H9 (cell line): ENCODE results near the gene ANKRD2. TPM values are rescaled to one million over a fixed set of nuclear protein-coding genes. Genes with fewer than 3 reads are reported as not detected.

ENCODE experiments used
- DNase-seq: peaks from one replicate; pipeline ENCODE4 v3.0.0-alpha.2; 2017
- H2AFZ ChIP-seq: one replicate; pipeline ENCODE4 v1.6.1; 2013; ENCODE audit warnings: mild to moderate bottlenecking, low read length, control low read depth, moderate library complexity
- H2AK5ac ChIP-seq: 2 replicates; pipeline ENCODE4 v1.6.1; 2013; ENCODE audit warnings: low read length, control low read depth, mixed read lengths; ENCODE audit not compliant: insufficient read length
- H2BK120ac ChIP-seq: one replicate; pipeline ENCODE4 v1.6.1; 2013; ENCODE audit warnings: low read depth, mild to moderate bottlenecking, low read length, control low read depth, inconsistent platforms; ENCODE audit not compliant: poor library complexity, severe bottlenecking
- H2BK12ac ChIP-seq: 2 replicates; pipeline ENCODE4 v1.6.1; 2013; ENCODE audit warnings: low read length, control low read depth, mixed read lengths, low read depth; ENCODE audit not compliant: insufficient read length
- H2BK15ac ChIP-seq: 2 replicates; pipeline ENCODE4 v1.6.1; 2013; ENCODE audit warnings: low read depth, low read length, control low read depth
- H2BK20ac ChIP-seq: one replicate; pipeline ENCODE4 v1.6.1; 2013; ENCODE audit warnings: low read depth, mild to moderate bottlenecking, low read length, control low read depth, inconsistent platforms; ENCODE audit not compliant: poor library complexity, severe bottlenecking
- H2BK5ac ChIP-seq: 2 replicates; pipeline ENCODE4 v1.6.1; 2013; ENCODE audit warnings: low read length, control low read depth, mixed read lengths; ENCODE audit not compliant: insufficient read length
- H3K14ac ChIP-seq: 2 replicates; pipeline ENCODE4 v1.6.1; 2013; ENCODE audit warnings: low read length, control low read depth; ENCODE audit not compliant: insufficient read depth
- H3K18ac ChIP-seq: 2 replicates; pipeline ENCODE4 v1.6.1; 2013; ENCODE audit warnings: low read depth, mild to moderate bottlenecking, mixed read lengths, low read length, control low read depth; ENCODE audit not compliant: insufficient read length
- H3K23ac ChIP-seq: 2 replicates; pipeline ENCODE4 v1.6.1; 2013; ENCODE audit warnings: low read length, control low read depth, mixed read lengths, low read depth; ENCODE audit not compliant: insufficient read length
- H3K23me2 ChIP-seq: 2 replicates; pipeline ENCODE4 v1.6.1; 2013; ENCODE audit warnings: low read depth, mild to moderate bottlenecking, mixed read lengths, low read length, control low read depth; ENCODE audit not compliant: insufficient read length, poor library complexity, severe bottlenecking
- H3K27ac ChIP-seq: 2 replicates; pipeline ENCODE4 v1.5.1; 2013; ENCODE audit warnings: low read length, control low read depth, mixed read lengths, low read depth; ENCODE audit not compliant: insufficient read length
- H3K27me3 ChIP-seq: 2 replicates; pipeline ENCODE4 v1.6.1; 2013; ENCODE audit warnings: low read length, control low read depth, inconsistent platforms; ENCODE audit not compliant: insufficient read depth
- H3K4ac ChIP-seq: 2 replicates; pipeline ENCODE4 v1.6.1; 2013; ENCODE audit warnings: low read depth, mild to moderate bottlenecking, control low read depth, inconsistent platforms, low read length, moderate library complexity
- H3K4me1 ChIP-seq: 2 replicates; pipeline ENCODE4 v1.6.1; 2013; ENCODE audit warnings: low read length, control low read depth, inconsistent platforms; ENCODE audit not compliant: insufficient read depth
- H3K4me2 ChIP-seq: 2 replicates; pipeline ENCODE4 v1.6.1; 2013; ENCODE audit warnings: low read length, control low read depth, mixed read lengths; ENCODE audit not compliant: insufficient read length, insufficient read depth
- H3K56ac ChIP-seq: 2 replicates; pipeline ENCODE4 v1.6.1; 2013; ENCODE audit warnings: low read depth, mild to moderate bottlenecking, mixed read lengths, low read length, control low read depth; ENCODE audit not compliant: insufficient read length
- H3K79me1 ChIP-seq: 2 replicates; pipeline ENCODE4 v1.6.1; 2013; ENCODE audit warnings: low read depth, mild to moderate bottlenecking, moderate library complexity, low read length, control low read depth, inconsistent platforms; ENCODE audit not compliant: insufficient read depth, poor library complexity, severe bottlenecking
- H3K79me2 ChIP-seq: 2 replicates; pipeline ENCODE4 v1.6.1; 2013; ENCODE audit warnings: low read length, control low read depth, inconsistent platforms; ENCODE audit not compliant: insufficient read depth
- H3K9ac ChIP-seq: 2 replicates; pipeline ENCODE4 v1.6.1; 2013; ENCODE audit warnings: low read length, control low read depth, mixed read lengths; ENCODE audit not compliant: insufficient read length; ENCODE audit errors: extremely low read depth
- H3K9me3 ChIP-seq: one replicate; pipeline ENCODE4 v1.6.1; 2013; ENCODE audit warnings: low read depth, low read length, inconsistent platforms; ENCODE audit not compliant: control insufficient read depth
- H3T11ph ChIP-seq: one replicate; pipeline ENCODE4 v1.6.1; 2013; ENCODE audit warnings: mild to moderate bottlenecking, low read length, control low read depth, inconsistent platforms
- H4K20me1 ChIP-seq: one replicate; pipeline ENCODE4 v1.6.1; 2013; ENCODE audit not compliant: control insufficient read depth, insufficient read length, insufficient read depth
- H4K5ac ChIP-seq: 2 replicates; pipeline ENCODE4 v1.6.1; 2013; ENCODE audit warnings: low read depth, mild to moderate bottlenecking, mixed read lengths, low read length, control low read depth; ENCODE audit not compliant: insufficient read length
- H4K8ac ChIP-seq: replicated peaks from 2 replicates; pipeline ENCODE4 v1.6.1; 2013; ENCODE audit warnings: low read length, control low read depth, mixed read lengths, low read depth; ENCODE audit not compliant: insufficient read length
- H4K91ac ChIP-seq: 2 replicates; pipeline ENCODE4 v1.6.1; 2013; ENCODE audit warnings: low read depth, mild to moderate bottlenecking, moderate library complexity, mixed read lengths, low read length, control low read depth; ENCODE audit not compliant: insufficient read length
- H3K27ac Mint-ChIP-seq, 3 experiments: 2 replicates in 2 of 3; 3 replicates in 1 of 3; pipeline ENCODE4 v1.8.0; 2020 to 2021; ENCODE audit warnings: mixed read lengths in 3 of 3, mild to moderate bottlenecking in 1 of 3, moderate library complexity in 1 of 3
- H3K27me3 Mint-ChIP-seq: 2 replicates; pipeline ENCODE4 v1.8.0; 2021; ENCODE audit warnings: low read depth, mild to moderate bottlenecking, moderate library complexity, mixed read lengths
- H3K36me3 Mint-ChIP-seq, 3 experiments: 2 replicates in 2 of 3; 3 replicates in 1 of 3; pipeline ENCODE4 v1.8.0; 2020 to 2021; ENCODE audit warnings: low read depth in 3 of 3, mixed read lengths in 3 of 3; ENCODE audit not compliant: insufficient read depth in 1 of 3
- H3K4me1 Mint-ChIP-seq, 2 experiments: 2 replicates each; pipeline ENCODE4 v1.8.0; 2020; ENCODE audit warnings: mixed read lengths in 2 of 2
- H3K4me3 Mint-ChIP-seq, 2 experiments: 2 replicates in 1 of 2; 3 replicates in 1 of 2; pipeline ENCODE4 v1.8.0; 2020 to 2021; ENCODE audit warnings: mild to moderate bottlenecking in 2 of 2, mixed read lengths in 2 of 2, moderate library complexity in 1 of 2
- H3K9me3 Mint-ChIP-seq, 2 experiments: 2 replicates in 1 of 2; 3 replicates in 1 of 2; pipeline ENCODE4 v1.8.0; 2020; ENCODE audit warnings: mild to moderate bottlenecking in 2 of 2, mixed read lengths in 2 of 2, moderate library complexity in 1 of 2
- CTCF ChIP-seq: fragments of 200-600 bp; sonication (generic); conservative IDR thresholded peaks from 3 replicates; pipeline ENCODE4 v1.8.0; 2021; ENCODE audit warnings: antibody characterized with exemption, mild to moderate bottlenecking
- WGBS: extraction: QIAGEN DNeasy Blood & Tissue Kit; methylation state at CpG from one replicate; pipeline ENCODE4 v1.1.7; 2013; ENCODE audit warnings: missing lambda C conversion rate, low lambda C conversion rate, mixed read lengths; ENCODE audit not compliant: insufficient read length; ENCODE audit errors: extremely low coverage; 5-methylcytosine and 5-hydroxymethylcytosine counted together
- total RNA-seq: library from RNA; stranded (reverse); gene quantifications from 2 replicates; pipeline ENCODE4 v1.2.1, GENCODE V29; 2021

ANKRD2 gene
- total RNA-seq, 1 experiment from 2014 or later = not detected

GRCh38 chr10:97585439-97585811, 12.8 kb downstream of the ANKRD2 start:
- H2BK5ac ChIP-seq = no peak overlapping the region
- H3K4ac ChIP-seq = no peak overlapping the region
- no peak overlapping the region for H3T11ph ChIP-seq
- H3K27me3 ChIP-seq = no peaks in the 10 kb centered on the region
- no peak overlapping the region for H2AK5ac ChIP-seq
- Mint-ChIP-seq H3K9me3 (no peaks in the 10 kb centered on the region), H3K27me3 (peaks cover 2% of the 10 kb centered on the region; the same call in 1 of the 2 replicates), H3K4me1 (peaks cover 3 to 13% of the 10 kb centered on the region in 2 experiments; a peak in 3 of 4 replicates), H3K36me3 (no peaks in the 10 kb centered on the region), H3K4me3 (no peak overlapping the region), H3K27ac (no peak overlapping the region)
- H2AFZ ChIP-seq = no peak overlapping the region
- H2BK15ac ChIP-seq = no peak overlapping the region
- no peaks in the 10 kb centered on the region for H4K20me1 ChIP-seq
- no peaks in the 10 kb centered on the region for H3K23me2 ChIP-seq
- no peak overlapping the region for H4K8ac ChIP-seq
- H2BK20ac ChIP-seq = no peak overlapping the region
- WGBS = no CpG with 5 or more reads among the region's 5 CpGs
- H3K4me2 ChIP-seq = no peak overlapping the region
- no peak overlapping the region for H3K9ac ChIP-seq
- H3K56ac ChIP-seq = no peak overlapping the region
- H4K5ac ChIP-seq = no peak overlapping the region
- no peak overlapping the region for H2BK120ac ChIP-seq
- no peaks in the 10 kb centered on the region for H3K79me1 ChIP-seq
- H3K9me3 ChIP-seq = no peaks in the 10 kb centered on the region
- no peaks in the 10 kb centered on the region for H3K79me2 ChIP-seq
- H3K23ac ChIP-seq = no peak overlapping the region
- no peak overlapping the region for H3K27ac ChIP-seq
- DNase-seq = no peak
- H3K14ac ChIP-seq = no peak overlapping the region
- no peak overlapping the region for H3K18ac ChIP-seq
- H2BK12ac ChIP-seq = no peak overlapping the region
- no peak overlapping the region for H4K91ac ChIP-seq
- H3K4me1 ChIP-seq = no peaks in the 10 kb centered on the region
- no peak for TF ChIP-seq CTCF
